Activated CD8-positive, alpha-beta memory T cell treated with anti-CD3 and anti-CD28 coated beads, Interleukin-2, amount 50 U/mL, for 4 hours (primary cell): ENCODE data around the gene ATP8A2.
"Not testable (repeated sequence)": the region's sequence is repeated elsewhere in the genome, so short reads cannot be mapped to it uniquely, and the experiment has no call there.

ENCODE experiments used
- DNase-seq: peaks from one replicate; pipeline ENCODE4 v3.0.0-alpha.2; 2020

Gene ATP8A2

DNA sequence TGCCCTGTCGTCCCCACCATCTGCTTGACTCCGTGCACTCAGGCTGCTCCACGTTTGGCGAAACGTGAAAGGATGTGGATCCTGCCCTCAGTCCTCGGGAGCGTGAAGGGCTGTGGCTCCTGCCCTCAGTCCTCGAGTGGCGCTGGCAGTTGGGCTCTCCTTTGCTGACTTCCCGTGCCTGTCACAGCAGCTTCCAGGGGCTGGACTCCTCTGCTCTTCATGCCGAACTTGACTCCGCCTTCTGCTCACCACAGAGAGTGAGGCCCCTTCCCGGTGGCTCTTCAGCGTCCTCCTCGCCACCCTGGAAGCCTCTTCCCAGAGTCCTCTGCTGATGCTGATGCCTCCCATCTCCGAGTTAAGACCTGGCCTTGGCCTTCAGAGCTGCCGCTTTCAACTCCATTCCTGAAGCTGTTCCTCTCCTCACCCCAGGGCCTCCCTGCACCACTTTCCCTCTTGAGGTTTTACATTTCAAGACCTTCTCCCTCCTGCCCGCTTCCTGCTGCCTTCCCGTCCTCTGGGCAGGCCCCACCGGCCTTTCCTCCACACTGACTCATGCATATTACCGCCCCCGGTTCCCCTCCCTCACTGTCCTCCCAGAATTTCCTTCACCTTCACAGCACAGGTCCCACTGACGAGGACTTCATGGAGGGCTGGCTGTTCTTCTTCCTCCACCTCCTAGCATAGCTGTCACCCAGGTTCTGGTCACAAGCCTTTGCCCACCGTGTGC, 568.4 kb downstream of the ATP8A2 start:
- DNase-seq: no peak

- DNase-seq: no peak
These were observed 571.3 kb downstream of the ATP8A2 start for GRCh38 chr13:25943081-25943480.

- no peak for DNase-seq
These were observed 571.9 kb downstream of the ATP8A2 start for GRCh38 chr13:25943658-25944057.

DNA sequence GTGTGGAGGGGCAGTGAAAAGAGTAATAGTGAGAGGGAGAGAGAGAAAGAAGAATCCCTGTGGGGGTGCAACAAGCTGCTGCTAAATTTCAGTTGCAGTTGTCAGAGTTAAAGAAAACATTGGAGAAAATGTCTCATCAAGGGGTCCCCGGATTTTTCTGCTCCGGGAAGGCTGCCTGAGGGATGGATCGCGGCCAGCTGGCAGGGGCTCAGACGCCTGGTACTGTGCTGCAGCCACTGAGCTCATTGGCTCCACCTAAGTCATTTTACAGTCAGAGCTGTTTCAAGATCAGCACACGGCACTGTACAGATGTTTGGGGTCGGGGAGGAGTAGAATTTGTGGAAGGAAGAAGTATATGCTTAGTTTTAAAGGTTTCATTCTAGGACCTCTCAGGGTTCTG, 573.8 kb downstream of the ATP8A2 start:
- no peak for DNase-seq

GRCh38 chr13:25946321-25946720, 574.5 kb downstream of the ATP8A2 start:
- no peak for DNase-seq

DNA sequence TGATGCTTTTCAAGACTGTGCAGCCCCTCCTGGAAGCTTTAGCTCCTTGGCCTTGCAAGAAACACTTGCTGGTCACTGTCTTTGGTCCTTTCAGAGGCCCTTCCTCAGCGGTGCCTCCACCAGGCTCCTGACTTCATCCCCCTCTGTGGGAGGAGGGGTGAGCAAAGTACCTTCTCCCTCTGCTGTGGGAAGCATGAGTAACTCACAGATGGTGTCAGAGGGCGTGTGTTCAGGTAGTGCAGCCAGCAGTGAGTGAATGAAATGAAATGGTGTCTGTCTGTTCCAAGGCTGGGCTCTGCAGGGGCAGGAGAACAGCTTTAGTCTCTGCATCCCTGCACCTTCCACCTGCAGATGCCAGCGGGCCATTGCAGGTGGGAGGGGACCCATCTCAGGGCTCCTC, 577.1 kb downstream of the ATP8A2 start:
- no peak for DNase-seq

GRCh38 chr13:25951831-25952230, 580.1 kb downstream of the ATP8A2 start:
- DNase-seq: no peak

- not testable (repeated sequence) for DNase-seq
These were observed 582.3 kb downstream of the ATP8A2 start for GRCh38 chr13:25954080-25954479.

DNA sequence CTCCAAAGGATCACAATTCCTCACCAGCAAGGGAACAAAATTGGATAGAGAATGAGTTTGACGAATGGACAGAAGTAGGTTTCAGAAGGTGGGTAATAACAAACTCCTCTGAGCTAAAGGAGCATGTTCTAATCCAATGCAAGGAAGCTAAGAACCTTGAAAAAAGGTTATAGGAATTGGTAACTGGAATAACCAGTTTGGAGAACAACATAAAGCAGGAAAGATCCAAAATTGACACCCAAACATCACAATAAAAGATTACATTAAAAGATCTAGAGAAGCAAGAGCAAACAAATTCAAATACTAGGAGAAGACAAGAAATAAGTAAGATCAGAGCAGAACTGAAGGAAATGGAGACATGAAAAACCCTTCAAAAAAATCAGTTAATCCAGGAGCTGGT, 583.2 kb downstream of the ATP8A2 start:
- not testable (repeated sequence) for DNase-seq

DNA sequence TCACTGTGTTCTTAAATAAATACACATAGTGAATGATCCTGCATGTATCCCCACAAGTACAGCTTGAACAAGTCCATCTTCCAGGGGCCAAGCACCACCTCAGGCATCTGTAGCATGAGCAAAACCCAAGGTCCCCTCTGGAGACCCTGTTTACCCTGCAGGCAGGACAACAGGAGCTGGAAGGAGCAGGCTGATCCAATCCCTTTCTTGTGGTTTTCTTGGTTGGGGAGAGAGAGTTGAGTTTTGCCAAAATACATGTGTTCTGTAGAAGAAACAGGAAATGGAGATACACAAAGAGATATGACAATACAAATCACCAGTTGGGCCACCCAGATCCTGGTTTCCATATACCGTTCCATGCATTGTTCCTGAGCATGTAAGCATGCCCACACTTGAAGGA, 587.2 kb downstream of the ATP8A2 start:
- DNase-seq: no peak

GRCh38 chr13:25961294-25961693, 589.5 kb downstream of the ATP8A2 start:
- DNase-seq: no peak

- no peak for DNase-seq
These were observed 591.9 kb downstream of the ATP8A2 start for GRCh38 chr13:25963674-25964073.

DNA sequence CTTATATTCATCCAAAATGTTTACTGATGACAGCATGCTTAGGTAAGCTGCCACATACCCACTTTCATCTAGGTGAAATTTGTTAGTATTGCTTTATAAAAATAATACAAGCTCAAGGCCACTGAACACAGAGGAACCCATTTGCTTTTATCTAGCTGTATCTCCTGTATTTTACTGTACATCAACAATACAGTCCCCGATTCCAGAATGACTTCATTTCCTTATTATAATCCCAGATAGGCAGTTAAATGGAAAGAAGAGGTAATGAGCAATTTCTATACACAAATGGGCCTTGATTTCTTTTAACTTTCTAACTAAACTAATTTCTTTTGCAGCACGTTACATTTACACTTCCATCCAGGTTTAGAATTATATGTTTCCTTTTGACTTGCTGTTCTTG, 593.8 kb downstream of the ATP8A2 start:
- no peak for DNase-seq

DNA sequence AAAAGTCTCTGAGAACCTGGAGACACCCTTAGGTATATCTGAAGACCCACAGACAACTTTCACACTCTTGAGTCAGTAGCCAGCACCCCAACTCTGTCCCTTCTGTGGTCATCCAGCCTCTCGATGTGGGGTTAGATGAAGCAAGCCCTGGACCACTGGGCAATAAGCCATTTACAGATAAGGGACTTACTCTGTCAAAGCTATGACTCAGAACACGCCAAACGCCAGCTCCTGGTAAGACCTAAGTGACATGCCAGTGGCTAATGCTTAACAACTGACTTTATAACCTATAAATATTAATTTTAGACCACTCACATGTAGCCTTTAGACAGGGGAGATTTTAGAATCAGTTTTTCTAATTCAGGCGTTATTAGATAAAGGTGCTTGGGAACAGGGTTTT, 594.3 kb downstream of the ATP8A2 start:
- no peak for DNase-seq

DNA sequence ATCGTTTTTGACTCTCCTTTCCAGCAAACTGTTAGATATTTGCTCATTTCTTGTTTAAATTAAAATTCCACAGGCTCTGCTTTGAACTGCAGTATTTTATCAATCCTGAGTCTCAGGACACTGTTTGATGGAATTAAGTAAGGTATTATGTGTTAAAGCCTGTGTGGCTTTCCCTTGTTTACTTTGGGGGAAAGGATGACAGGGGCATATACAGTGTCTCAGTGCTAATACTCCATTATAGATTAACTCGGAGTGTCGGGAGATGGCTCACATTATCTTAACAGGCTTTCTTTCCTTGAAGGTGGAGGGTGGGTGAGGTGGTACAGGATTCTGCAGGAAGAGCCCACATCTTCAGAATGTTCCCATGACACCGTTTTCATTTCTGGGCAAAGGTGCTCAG, 595.4 kb downstream of the ATP8A2 start:
- DNase-seq: no peak

GRCh38 chr13:25971047-25971446, 599.3 kb downstream of the ATP8A2 start:
- no peak for DNase-seq

- DNase-seq: peak; percentile 42
These were observed 599.8 kb downstream of the ATP8A2 start for GRCh38 chr13:25971459-25972145.

DNA sequence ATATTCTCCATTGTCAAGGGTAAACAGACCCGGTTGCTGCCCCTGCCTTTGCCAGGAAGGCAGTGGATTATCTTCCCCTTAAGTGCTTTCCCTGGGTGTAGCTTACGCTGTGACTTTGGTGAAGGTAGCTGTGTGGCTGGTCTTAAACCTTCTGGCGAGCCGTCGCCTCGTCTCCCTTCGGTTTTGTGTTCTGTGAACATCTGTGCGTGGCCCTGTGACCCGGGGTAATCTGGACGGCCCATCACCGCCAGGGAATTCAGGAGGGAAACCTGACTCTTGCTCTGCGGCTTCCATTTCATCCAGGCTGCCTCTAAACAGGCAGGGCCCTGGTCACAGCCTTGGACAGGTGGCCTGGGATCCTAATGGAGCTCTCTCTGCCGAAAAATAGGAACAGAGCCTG, 601.3 kb downstream of the ATP8A2 start:
- no peak for DNase-seq

GRCh38 chr13:25973576-25973975, 601.8 kb downstream of the ATP8A2 start:
- no peak for DNase-seq

DNA sequence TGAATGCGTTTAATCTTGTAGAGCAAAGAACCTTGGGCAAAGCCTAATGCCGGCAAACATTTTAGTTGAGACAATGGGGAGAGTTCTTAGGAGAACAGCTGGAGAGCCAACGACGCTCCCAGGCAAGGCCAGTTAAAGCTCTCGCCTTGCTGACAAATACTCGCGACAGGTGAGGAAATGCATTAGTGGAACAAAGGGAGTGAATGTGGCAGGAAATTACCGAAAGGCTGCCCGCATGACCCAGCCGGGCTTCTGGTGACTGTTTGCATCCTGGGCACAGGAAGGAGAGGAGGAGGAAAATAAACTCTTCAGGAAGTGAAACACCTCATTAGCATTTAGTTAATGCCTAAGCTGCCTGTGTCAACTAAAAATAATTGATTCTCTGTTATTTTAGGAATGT, 605.4 kb downstream of the ATP8A2 start:
- no peak for DNase-seq

DNA sequence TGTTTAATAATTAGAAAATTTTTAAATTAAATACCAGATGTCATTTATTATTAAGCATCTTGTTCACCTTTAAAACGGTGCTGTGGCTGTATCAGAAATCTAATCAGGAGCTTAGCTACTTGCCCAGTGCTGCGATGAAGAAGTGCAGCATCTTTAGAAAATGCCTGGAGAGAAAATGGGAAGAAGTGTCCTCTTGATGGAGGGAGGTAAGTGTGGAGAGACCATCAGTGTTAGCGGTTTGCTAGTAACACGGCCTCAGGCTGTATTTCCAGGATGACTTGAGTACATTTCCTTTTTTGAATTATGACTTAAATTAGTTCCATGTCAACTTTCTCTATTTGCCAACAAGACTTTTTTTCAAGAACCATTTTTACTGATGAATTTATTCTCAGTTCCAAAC, 605.9 kb downstream of the ATP8A2 start:
- DNase-seq: no peak

DNA sequence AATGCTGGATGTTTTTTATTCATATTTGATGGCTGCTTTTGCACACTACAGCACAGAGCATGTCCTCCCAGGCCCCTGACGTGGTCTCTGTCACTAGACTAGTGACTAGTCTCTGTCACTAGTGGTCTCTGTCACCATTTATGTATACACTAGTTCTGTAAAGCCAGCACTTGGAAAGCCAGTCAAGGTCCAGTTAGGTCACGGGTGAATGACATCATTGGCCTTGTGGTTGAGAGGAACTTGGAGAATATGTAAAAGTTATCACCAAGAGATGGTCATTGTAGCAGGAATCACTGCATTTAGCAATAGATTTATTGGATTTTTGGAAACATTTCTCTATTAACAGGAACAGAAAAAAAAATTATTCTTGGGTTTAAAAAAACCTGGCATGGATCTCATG, 607.2 kb downstream of the ATP8A2 start:
- DNase-seq: no peak

DNA sequence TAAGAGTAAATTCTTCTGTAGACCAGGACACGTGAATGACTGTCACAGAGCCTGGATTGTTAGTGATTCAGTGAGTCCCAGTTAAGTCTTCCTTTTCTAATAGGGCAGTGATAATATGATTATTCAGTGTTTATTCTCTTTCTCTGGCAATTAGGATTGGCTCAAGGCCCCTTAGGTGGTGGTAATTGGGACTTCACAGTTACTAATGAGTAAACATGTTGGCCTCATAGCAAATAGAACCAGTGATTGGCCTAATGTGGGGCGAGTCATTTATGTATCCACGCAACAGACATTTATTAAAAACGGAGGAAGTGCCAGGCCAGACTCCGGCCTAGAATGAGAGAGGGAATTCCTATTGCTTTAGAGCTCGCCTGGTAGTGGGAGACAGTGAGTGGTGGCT, 607.6 kb downstream of the ATP8A2 start:
- no peak for DNase-seq

DNA sequence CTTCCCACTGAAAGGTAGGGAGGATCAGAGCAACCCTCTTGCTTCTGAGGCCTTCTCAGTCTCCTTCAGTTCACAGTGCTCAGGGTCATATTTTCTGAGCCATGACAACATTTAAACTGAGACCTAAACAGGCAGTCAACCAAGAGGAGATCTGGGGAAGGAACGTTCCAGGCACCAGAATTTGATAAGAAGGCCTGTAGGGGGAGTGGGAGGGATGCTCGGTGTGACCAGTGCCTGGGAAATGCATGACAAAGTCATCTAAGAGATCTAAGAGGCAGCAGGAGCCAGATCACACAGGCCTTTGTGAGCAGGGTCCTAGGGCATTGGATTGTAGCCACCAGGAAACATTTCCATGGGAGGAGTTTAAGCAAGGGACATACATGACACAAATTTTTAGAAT, 608.5 kb downstream of the ATP8A2 start:
- DNase-seq: no peak

GRCh38 chr13:25981060-25981459, 609.3 kb downstream of the ATP8A2 start:
- no peak for DNase-seq
